ENCODE results near the gene RIN3. TPM values are rescaled to one million over a fixed set of nuclear protein-coding genes. Genes with fewer than 3 reads are reported as not detected.

The RIN3 gene
- total RNA-seq, 1 donor from 2014 or later: 34.7 TPM

- DNase-seq (ENCODE audit: low spot score): no peak
- Mint-ChIP-seq H3K27me3 (ENCODE audit: insufficient read depth) (peaks cover 15% of the 10 kb centered on the region), H3K36me3 (ENCODE audit: low read depth) (peaks cover 7% of the 10 kb centered on the region), H3K4me3 (no peak overlapping the region), H3K9me3 (no peaks in the 10 kb centered on the region), H3K27ac (no peak overlapping the region), H3K4me1 (ENCODE audit: low read depth) (peaks cover 51% of the 10 kb centered on the region)
- intact Hi-C loops (cut with micrococcal nuclease): no loop called here
Observed at GRCh38 chr14:92575748-92576303, 62.2 kb downstream of the RIN3 start.

DNA sequence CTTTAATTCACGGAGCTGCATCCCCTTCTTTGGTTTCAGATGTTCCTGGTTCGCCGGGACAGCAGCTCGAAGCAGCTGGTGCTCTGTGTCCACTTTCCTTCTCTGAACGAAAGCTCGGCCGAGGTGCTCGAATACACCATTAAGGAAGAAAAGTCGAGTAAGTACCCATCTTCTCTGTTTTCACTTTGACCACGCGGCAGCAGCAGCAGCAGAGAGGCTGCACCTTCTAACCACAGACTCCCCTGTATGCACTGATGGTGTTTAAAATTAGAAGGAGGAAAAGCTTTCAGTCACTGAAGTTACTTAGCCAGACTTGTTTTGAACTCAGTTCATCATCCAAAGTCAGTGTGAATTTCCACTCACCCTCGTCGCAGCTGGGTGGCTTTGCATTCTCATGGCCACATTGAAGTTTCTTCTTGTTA is 63.8 kb downstream of the RIN3 start:
- peaks cover 10% of the 10 kb centered on the region for H3K36me3 Mint-ChIP-seq (ENCODE audit: low read depth)
- H3K4me3 Mint-ChIP-seq: peak overlapping the region; percentile 61
- intact Hi-C loops (cut with micrococcal nuclease): loop anchor here (1.0 kb wide), 2 partner anchors 9 to 14 kb away; no protein-coding TSS in a partner anchor
- no peaks in the 10 kb centered on the region for H3K9me3 Mint-ChIP-seq
- peak; percentile 21 for DNase-seq (ENCODE audit: low spot score)
- peak overlapping the region; percentile 76 for H3K27ac Mint-ChIP-seq
- H3K4me1 Mint-ChIP-seq (ENCODE audit: low read depth): peaks cover 49% of the 10 kb centered on the region
- H3K27me3 Mint-ChIP-seq (ENCODE audit: insufficient read depth): peaks cover 15% of the 10 kb centered on the region

DNA sequence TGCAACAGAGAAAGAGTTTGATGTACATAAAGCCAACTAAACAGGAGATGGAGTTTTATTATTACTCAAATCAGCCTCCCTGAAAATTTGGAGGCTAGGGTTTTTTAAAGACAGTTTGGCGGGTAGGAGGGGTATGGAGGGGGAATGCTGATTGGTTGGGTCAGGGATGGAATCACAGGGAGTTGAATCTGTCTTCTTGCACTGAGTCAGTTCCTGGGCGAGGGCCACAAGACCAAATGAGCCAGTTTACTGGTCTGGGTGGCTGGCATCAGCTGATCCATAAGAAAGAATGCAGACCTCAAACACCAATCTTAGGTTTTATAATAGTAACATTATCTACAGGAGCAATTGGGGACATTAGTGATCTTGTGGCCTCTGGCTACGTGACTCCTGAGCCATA is 64.9 kb downstream of the RIN3 start:
- DNase-seq (ENCODE audit: low spot score): no peak
- peaks cover 61% of the 10 kb centered on the region for H3K4me1 Mint-ChIP-seq (ENCODE audit: low read depth)
- peaks cover 6% of the 10 kb centered on the region for H3K9me3 Mint-ChIP-seq
- no peak overlapping the region for H3K4me3 Mint-ChIP-seq
- H3K27ac Mint-ChIP-seq: no peak overlapping the region
- intact Hi-C loops (cut with micrococcal nuclease): no loop called here
- H3K36me3 Mint-ChIP-seq (ENCODE audit: low read depth): peaks cover 16% of the 10 kb centered on the region
- H3K27me3 Mint-ChIP-seq (ENCODE audit: insufficient read depth): peaks cover 15% of the 10 kb centered on the region

GRCh38 chr14:92579244-92579936 is 65.8 kb downstream of the RIN3 start:
- H3K9me3 Mint-ChIP-seq: peaks cover 6% of the 10 kb centered on the region
- intact Hi-C loops (cut with micrococcal nuclease): no loop called here

DNA sequence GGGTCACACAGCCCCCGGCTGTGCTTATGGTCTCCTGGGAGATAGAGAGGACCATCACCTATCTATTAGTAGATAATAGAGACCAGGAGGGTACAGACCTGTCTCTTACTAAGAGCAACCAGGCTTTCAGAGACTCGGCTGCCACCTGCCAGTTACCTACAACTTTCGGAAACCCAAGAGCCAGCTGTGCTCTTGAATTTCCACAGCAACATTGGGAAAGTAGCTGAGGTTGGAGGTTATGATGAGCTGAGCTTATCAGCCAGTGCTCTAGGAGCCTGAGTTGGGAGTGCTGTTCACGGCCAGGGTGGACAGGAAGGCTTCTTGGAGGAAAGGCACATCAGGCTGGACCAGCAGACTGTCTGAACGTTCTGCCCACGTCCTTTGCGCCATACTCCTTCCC is 67.6 kb downstream of the RIN3 start:
- Mint-ChIP-seq H3K27me3 (ENCODE audit: insufficient read depth) (peaks cover 5% of the 10 kb centered on the region), H3K36me3 (ENCODE audit: low read depth) (peaks cover 13% of the 10 kb centered on the region)

More at GRCh38 chr14:92579244-92579936, 65.8 kb downstream of the RIN3 start:
- no peak overlapping the region for H3K4me3 Mint-ChIP-seq
- peaks cover 14% of the 10 kb centered on the region for H3K27me3 Mint-ChIP-seq (ENCODE audit: insufficient read depth)
- DNase-seq (ENCODE audit: low spot score): no peak
- H3K4me1 Mint-ChIP-seq (ENCODE audit: low read depth): peaks cover 66% of the 10 kb centered on the region
- H3K36me3 Mint-ChIP-seq (ENCODE audit: low read depth): peaks cover 16% of the 10 kb centered on the region
- no peak overlapping the region for H3K27ac Mint-ChIP-seq

DNA sequence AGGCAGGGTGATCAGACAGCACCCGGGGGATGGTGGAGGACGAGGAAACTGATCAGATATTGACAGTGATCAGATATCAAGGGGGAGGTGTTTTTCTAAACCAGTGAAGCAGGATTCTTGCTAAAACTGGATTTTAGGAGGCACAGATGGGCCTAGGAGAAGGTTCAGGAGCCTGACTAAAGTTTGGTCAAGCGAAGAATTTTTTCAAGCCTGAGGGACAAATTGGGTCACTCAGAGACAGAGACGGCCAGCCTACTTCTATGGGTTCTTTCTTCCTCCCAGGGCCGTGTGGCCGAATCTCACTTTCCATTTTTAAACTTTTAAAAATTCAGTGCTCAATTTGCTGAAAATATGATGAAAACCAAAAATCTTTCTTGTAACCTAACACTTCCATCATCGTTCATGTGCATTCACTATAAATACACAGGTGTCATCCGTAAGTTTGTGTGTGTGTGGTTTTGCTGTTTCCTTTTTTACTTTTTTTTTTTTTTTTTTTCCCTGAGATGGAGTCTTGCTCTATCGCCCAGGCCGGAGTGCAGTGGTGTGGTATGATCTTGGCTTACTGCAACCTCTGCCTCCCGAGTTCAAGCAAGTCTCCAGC is 68.5 kb downstream of the RIN3 start:
- peaks cover 72% of the 10 kb centered on the region for H3K4me1 Mint-ChIP-seq (ENCODE audit: low read depth)
- intact Hi-C loops (cut with micrococcal nuclease): loop anchor here (10.0 kb wide), 1 partner anchor 47 kb away; no protein-coding TSS in a partner anchor
- peaks cover 14% of the 10 kb centered on the region for H3K36me3 Mint-ChIP-seq (ENCODE audit: low read depth)
- H3K9me3 Mint-ChIP-seq: peaks cover 6% of the 10 kb centered on the region
- no peak for DNase-seq (ENCODE audit: low spot score)
- peaks cover 4% of the 10 kb centered on the region for H3K27me3 Mint-ChIP-seq (ENCODE audit: insufficient read depth)
- no peak overlapping the region for H3K4me3 Mint-ChIP-seq
- H3K27ac Mint-ChIP-seq: no peak overlapping the region

More for the DNA sequence above, 67.6 kb downstream of the RIN3 start:
- no peak for DNase-seq (ENCODE audit: low spot score)
- peaks cover 6% of the 10 kb centered on the region for H3K9me3 Mint-ChIP-seq
- no peak overlapping the region for H3K4me3 Mint-ChIP-seq
- H3K4me1 Mint-ChIP-seq (ENCODE audit: low read depth): peaks cover 72% of the 10 kb centered on the region
- H3K27ac Mint-ChIP-seq: no peak overlapping the region
- intact Hi-C loops (cut with micrococcal nuclease): loop anchor here (10.0 kb wide), 1 partner anchor 46 kb away; no protein-coding TSS in a partner anchor

GRCh38 chr14:92582706-92583452 is 69.3 kb downstream of the RIN3 start:
- peak; percentile 42 for DNase-seq (ENCODE audit: low spot score)
- peaks cover 5% of the 10 kb centered on the region for H3K27me3 Mint-ChIP-seq (ENCODE audit: insufficient read depth)
- peaks cover 6% of the 10 kb centered on the region for H3K9me3 Mint-ChIP-seq
- peaks cover 17% of the 10 kb centered on the region for H3K36me3 Mint-ChIP-seq (ENCODE audit: low read depth)
- H3K4me3 Mint-ChIP-seq: peak overlapping the region; percentile 47
- H3K27ac Mint-ChIP-seq: peak overlapping the region; percentile 79
- peaks cover 72% of the 10 kb centered on the region for H3K4me1 Mint-ChIP-seq (ENCODE audit: low read depth)
- intact Hi-C loops (cut with micrococcal nuclease): loop anchor here (10.0 kb wide), 1 partner anchor 48 kb away; no protein-coding TSS in a partner anchor

GRCh38 chr14:92584220-92584619 is 70.6 kb downstream of the RIN3 start:
- Mint-ChIP-seq H3K27me3 (ENCODE audit: insufficient read depth) (peaks cover 5% of the 10 kb centered on the region), H3K9me3 (peaks cover 6% of the 10 kb centered on the region), H3K4me3 (no peak overlapping the region), H3K27ac (no peak overlapping the region), H3K4me1 (ENCODE audit: low read depth) (peaks cover 68% of the 10 kb centered on the region), H3K36me3 (ENCODE audit: low read depth) (peaks cover 19% of the 10 kb centered on the region)
- intact Hi-C loops (cut with micrococcal nuclease): loop anchor here (10.0 kb wide), 1 partner anchor 49 kb away; no protein-coding TSS in a partner anchor
- no peak for DNase-seq (ENCODE audit: low spot score)

DNA sequence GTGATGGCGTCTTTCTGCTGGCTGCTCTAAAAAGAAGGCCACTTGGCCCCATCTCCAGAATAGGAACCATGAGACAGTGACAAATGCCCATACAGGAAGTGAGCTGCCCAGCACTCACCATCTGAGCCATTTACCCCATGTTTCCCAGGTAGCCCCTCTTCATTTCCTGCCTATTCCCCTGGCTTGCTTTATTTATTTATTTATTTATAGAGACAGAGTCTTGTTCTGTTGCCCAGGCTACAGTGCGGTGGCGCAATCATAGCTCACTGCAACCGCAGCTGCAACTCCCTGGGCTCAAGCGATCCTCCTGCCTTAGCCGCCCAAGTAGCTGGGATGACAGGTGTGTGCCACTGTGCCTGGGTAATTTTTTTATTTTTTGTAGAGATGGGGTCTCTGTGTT is 71.2 kb downstream of the RIN3 start:
- Mint-ChIP-seq H3K4me1 (ENCODE audit: low read depth) (peaks cover 69% of the 10 kb centered on the region), H3K36me3 (ENCODE audit: low read depth) (peaks cover 21% of the 10 kb centered on the region)
- no peak for DNase-seq (ENCODE audit: low spot score)

GRCh38 chr14:92585981-92586937 is 72.7 kb downstream of the RIN3 start:
- Mint-ChIP-seq H3K4me3 (peak overlapping the region; percentile 67), H3K36me3 (ENCODE audit: low read depth) (peaks cover 27% of the 10 kb centered on the region), H3K27ac (peak overlapping the region; percentile 82), H3K9me3 (peaks cover 13% of the 10 kb centered on the region), H3K4me1 (ENCODE audit: low read depth) (peaks cover 83% of the 10 kb centered on the region), H3K27me3 (ENCODE audit: insufficient read depth) (peaks cover 2% of the 10 kb centered on the region)
- intact Hi-C loops (cut with micrococcal nuclease): loop anchor here (1.0 to 10.0 kb wide), 8 partner anchors 9 to 182 kb away; no protein-coding TSS in a partner anchor
- peak; percentile 36 for DNase-seq (ENCODE audit: low spot score)

More for the DNA sequence above, 71.2 kb downstream of the RIN3 start:
- Mint-ChIP-seq H3K27ac (no peak overlapping the region), H3K27me3 (ENCODE audit: insufficient read depth) (peaks cover 5% of the 10 kb centered on the region), H3K9me3 (peaks cover 6% of the 10 kb centered on the region), H3K4me3 (no peak overlapping the region)
- intact Hi-C loops (cut with micrococcal nuclease): loop anchor here (10.0 kb wide), 1 partner anchor 50 kb away; no protein-coding TSS in a partner anchor

DNA sequence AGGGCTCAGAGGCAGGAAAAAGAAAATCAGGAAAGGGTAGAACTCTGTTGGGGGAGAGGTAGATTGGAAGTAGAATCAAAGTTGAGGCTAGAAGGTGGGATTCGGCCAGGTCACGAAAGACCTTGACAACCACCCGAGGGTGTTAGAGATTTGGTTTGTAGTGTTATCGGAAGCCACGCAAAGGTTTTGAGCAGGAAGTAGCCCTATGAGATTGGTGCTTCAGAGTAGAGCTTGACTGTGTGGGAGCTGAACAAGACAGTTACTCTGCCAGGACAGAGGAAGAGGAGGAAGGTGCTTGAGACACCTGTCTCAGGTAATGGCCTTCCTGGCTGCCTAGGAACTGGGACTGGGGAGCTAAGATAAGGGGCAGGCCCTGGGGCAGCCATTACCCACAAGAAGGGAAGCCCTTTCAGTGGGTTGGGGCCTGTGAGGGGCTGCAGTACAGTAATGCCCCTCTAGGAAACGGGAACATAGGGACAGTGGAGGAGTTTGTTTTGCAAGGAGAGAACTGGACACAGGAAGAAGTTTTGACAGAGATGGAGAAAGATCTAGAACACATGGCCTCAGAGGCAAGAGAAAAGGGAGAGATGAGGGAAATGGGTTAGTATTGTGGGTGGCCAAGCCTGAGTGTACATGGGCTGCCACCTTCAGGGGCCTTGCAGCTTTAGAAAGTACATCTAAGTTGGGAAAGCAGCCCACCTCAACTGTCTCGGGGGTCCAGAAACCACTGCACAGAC is 73.5 kb downstream of the RIN3 start:
- H3K4me1 Mint-ChIP-seq (ENCODE audit: low read depth): peaks cover 83% of the 10 kb centered on the region
- peaks cover 30% of the 10 kb centered on the region for H3K36me3 Mint-ChIP-seq (ENCODE audit: low read depth)
- no peak for DNase-seq (ENCODE audit: low spot score)
- peak overlapping the region; percentile 82 for H3K27ac Mint-ChIP-seq
- intact Hi-C loops (cut with micrococcal nuclease): loop anchor here (1.0 to 10.0 kb wide), 8 partner anchors 10 to 181 kb away; no protein-coding TSS in a partner anchor
- H3K4me3 Mint-ChIP-seq: peak overlapping the region; percentile 63
- H3K9me3 Mint-ChIP-seq: peaks cover 19% of the 10 kb centered on the region
- peaks cover 2% of the 10 kb centered on the region for H3K27me3 Mint-ChIP-seq (ENCODE audit: insufficient read depth)

All from activated T-helper 1 cell treated with anti-CD3 and anti-CD28 coated beads, Interleukin-12 subunit alpha, Interleukin-12 subunit beta, Interleukin-2, Interleukin-4 antibody, amounts not matched to agents 30 ng/mL and 10 ng/mL and 1 ng/mL, durations not matched to agents 14 hours and 24 hours and 36 hours (primary cell).